Endothelial cell of umbilical vein (primary cell): ENCODE measurements around the gene PIKFYVE. TPM values are rescaled to one million over a fixed set of nuclear protein-coding genes. Genes with fewer than 3 reads are reported as not detected.

Experiments
- BruUV-seq: library from RNA; stranded (reverse); fragments of 400-500 nt; replicated peaks from 2 replicates; lab custom pipeline; 2021; lab: Mats Ljungman, UMichigan
- CTCF ChIA-PET: fragments of 300-600, 350-600 bp; sonication (Branson Sonifier 250); formaldehyde crosslinking; loops from one replicate; lab custom pipeline; 2021; ENCODE audit warnings: antibody characterized with exemption, inconsistent platforms; lab: Charles Lee
- POLR2A ChIA-PET: fragments of 300-600, 350-600 bp; sonication (Branson Sonifier 250); formaldehyde crosslinking; loops from one replicate; lab custom pipeline; 2021; ENCODE audit warnings: antibody characterized with exemption, inconsistent platforms; lab: Charles Lee
- DNase-seq: peaks from one replicate; pipeline ENCODE4 v3.0.0-alpha.2; 2011; ENCODE audit warnings: low read depth, low spot score
- FAIRE-seq: peaks from 2 replicates; lab custom pipeline; 2011; peaks lifted over from hg19 to GRCh38; lab: Jason Lieb, UNC
- H2AFZ ChIP-seq: 2 replicates; pipeline ENCODE4 v1.6.0; 2012; ENCODE audit warnings: low read depth, low read length, control low read depth, inconsistent platforms
- H3K27ac ChIP-seq: 2 replicates; pipeline ENCODE4 v1.5.1; 2011; ENCODE audit warnings: low read depth, mild to moderate bottlenecking, control low read depth, low read length, moderate library complexity; ENCODE audit not compliant: insufficient read depth
- H3K27me3 ChIP-seq, 2 experiments: 2 replicates each; pipeline versions ENCODE4 v1.6.0 to v1.6.1; 2011; ENCODE audit warnings: low read length in 2 of 2, mixed read lengths in 1 of 2; ENCODE audit not compliant: control insufficient read depth in 2 of 2, insufficient read depth in 2 of 2
- H3K36me3 ChIP-seq, 2 experiments: 2 replicates in 1 of 2; 3 replicates in 1 of 2; pipeline ENCODE4 v1.5.1; 2011; ENCODE audit warnings: low read length in 2 of 2, mild to moderate bottlenecking in 1 of 2, moderate library complexity in 1 of 2; ENCODE audit not compliant: control insufficient read depth in 2 of 2, insufficient read depth in 2 of 2; ENCODE audit errors: extremely low read depth in 1 of 2
- H3K4me1 ChIP-seq: 3 replicates; pipeline ENCODE4 v1.5.1; 2011; ENCODE audit warnings: mild to moderate bottlenecking, low read length; ENCODE audit not compliant: control insufficient read depth, insufficient read depth; ENCODE audit errors: extremely low read depth
- H3K4me2 ChIP-seq: 2 replicates; pipeline ENCODE4 v1.6.1; 2011; ENCODE audit warnings: low read length, control low read depth, mixed read lengths; ENCODE audit not compliant: insufficient read depth
- H3K4me3 ChIP-seq, 3 experiments: fragments of 200-600 bp in 1 of 3; sonication (generic), shearing (Covaris generic) in 1 of 3; replicated peaks in 1 of 3; 2 replicates each; pipeline ENCODE4 v1.5.1; 2011 to 2016; ENCODE audit warnings: control low read depth in 3 of 3, low read length in 3 of 3, mild to moderate bottlenecking in 2 of 3, inconsistent platforms in 1 of 3, low read depth in 1 of 3, moderate library complexity in 1 of 3; ENCODE audit not compliant: insufficient read depth in 1 of 3
- H3K79me2 ChIP-seq: 2 replicates; pipeline ENCODE4 v1.6.0; 2012; ENCODE audit warnings: low read length, inconsistent platforms; ENCODE audit not compliant: control insufficient read depth, insufficient read depth
- H3K9ac ChIP-seq: replicated peaks from 2 replicates; pipeline ENCODE3; 2011; ENCODE audit warnings: low read length, control low read depth; ENCODE audit not compliant: insufficient read depth; ENCODE audit errors: extremely low read depth
- H3K9me1 ChIP-seq: replicated peaks from 3 replicates; pipeline ENCODE4 v1.6.0; 2011; ENCODE audit warnings: mild to moderate bottlenecking, low read length; ENCODE audit not compliant: control insufficient read depth, insufficient read depth; ENCODE audit errors: extremely low read depth
- H3K9me3 ChIP-seq: replicated peaks from 2 replicates; pipeline ENCODE4 v1.5.1; 2012; ENCODE audit warnings: low read length, inconsistent platforms; ENCODE audit not compliant: control insufficient read depth, insufficient read depth
- H4K20me1 ChIP-seq: replicated peaks from 2 replicates; pipeline ENCODE3; 2011; ENCODE audit warnings: mild to moderate bottlenecking, low read length; ENCODE audit not compliant: control insufficient read depth, insufficient read depth; ENCODE audit errors: extremely low read depth
- CTCF ChIP-seq, 2 donors: IDR thresholded peaks; 1 replicate in 1 of 2; 2 replicates in 1 of 2; pipeline ENCODE4 v1.5.1; 2011; ENCODE audit warnings: low read length in 2 of 2, mild to moderate bottlenecking in 2 of 2, moderate library complexity in 2 of 2, control low read depth in 1 of 2, inconsistent platforms in 1 of 2, low read depth in 1 of 2; ENCODE audit not compliant: insufficient read depth in 1 of 2; ENCODE audit errors: extremely low read depth in 1 of 2
- JUN ChIP-seq: IDR thresholded peaks from 2 replicates; pipeline ENCODE4 v1.6.1; 2011; ENCODE audit warnings: borderline replicate concordance, low read depth; ENCODE audit not compliant: insufficient read length, insufficient read depth
- dilution Hi-C: fragments of 300-500 bp; cut with MboI; formaldehyde crosslinking; loops from one replicate; pipeline ENCODE4 v1.15.0; 2019; ENCODE audit warnings: low sequenced_read_pairs; ENCODE audit not compliant: extremely low pct_ligation_motif_present
- intact Hi-C: fragments of 100-400 bp; cut with micrococcal nuclease; formaldehyde crosslinking; loops from one replicate; pipeline ENCODE4 v1.10.0; 2022
- polyA plus RNA-seq, 4 experiments: library from polyadenylated mRNA; depleted of rRNA in 3 of 4; stranded (reverse) in 3 of 4; unstranded in 1 of 4; fragments of >200 nt; gene quantifications; 2 replicates each; pipeline versions ENCODE4 v1.2.1 to v1.2.3, GENCODE V29; 2011 to 2012; ENCODE audit warnings: missing spikeins in 1 of 4
- total RNA-seq: library from RNA; stranded (reverse); gene quantifications from 2 replicates; pipeline ENCODE4 v1.2.3, GENCODE V29; 2021

PIKFYVE gene
- total and polyA plus RNA-seq, 2 donors (not counting 3 experiments of a cell fraction or from before 2014, with no cell fraction given), result 9.0 to 28.2 TPM

DNA sequence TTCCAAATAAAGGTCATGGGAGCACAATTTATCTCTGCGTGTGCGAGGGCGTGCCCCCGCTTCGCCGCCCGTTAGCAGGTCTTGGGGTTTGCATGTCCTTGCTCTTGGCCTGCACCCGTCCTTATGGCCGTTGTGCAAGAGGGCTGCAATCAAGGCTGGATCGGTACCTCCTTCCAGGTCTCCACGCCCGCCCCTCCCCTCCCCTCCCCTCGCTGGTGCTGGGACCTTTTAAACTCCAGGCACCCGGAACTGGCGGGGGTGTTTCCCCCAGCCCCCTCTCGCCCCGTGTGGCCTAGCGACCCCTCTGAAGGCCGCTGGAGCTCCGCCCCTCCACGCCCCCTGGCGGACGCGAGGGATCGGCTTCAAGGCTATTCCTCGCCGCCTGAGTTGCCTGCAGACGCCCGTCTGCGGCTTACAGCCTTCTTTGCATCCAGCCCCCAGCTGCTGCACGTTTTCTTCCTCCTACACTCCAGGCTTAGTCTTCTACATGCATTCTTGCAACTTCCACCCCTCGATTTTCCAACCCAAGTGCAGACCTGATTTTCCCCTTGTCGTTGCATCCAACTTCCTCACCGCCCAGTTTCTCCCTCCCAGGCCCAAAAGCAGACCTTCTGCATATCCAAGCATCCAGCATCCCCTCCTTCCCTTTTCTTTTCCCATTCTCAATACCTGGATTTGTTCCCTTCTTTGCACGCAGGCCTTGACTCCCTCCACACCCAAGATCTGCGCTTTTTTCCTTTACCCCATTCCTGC lies 11.8 kb upstream of the PIKFYVE start:
- H3K9ac ChIP-seq, result peak overlapping the region; percentile 66
- BruUV-seq, result no TSS peak
- peak overlapping the region; percentile 74 to 99 (median 99) for H3K4me3 ChIP-seq
- no peaks in the 10 kb centered on the region for H3K27me3 ChIP-seq
- TF ChIP-seq CTCF (IDR thresholded peaks at IDR 0.05; ENCODE audit: extremely low read depth in 1 of 2, insufficient read depth in 1 of 2, low read depth in 1 of 2, low read length in 2 of 2) (peak; percentile 78 to 94), JUN (no peak)
- peaks cover 2 to 16% of the 10 kb centered on the region in 2 experiments for H3K36me3 ChIP-seq
- H3K9me1 ChIP-seq, result no peaks in the 10 kb centered on the region
- peaks cover 28% of the 10 kb centered on the region for H3K4me1 ChIP-seq
- H2AFZ ChIP-seq, result peak overlapping the region; percentile 98
- intact Hi-C loops (loop anchor here (1.0 to 10.0 kb wide), 3 partner anchors 79 to 1917 kb away; partner anchors contain the start of genes FZD5 and KANSL1L), dilution Hi-C loops (no loop called here)
- peak; percentile 69 for FAIRE-seq
- CTCF ChIA-PET, result interaction anchor here (0.7 to 6.6 kb wide), 20 partner anchors 12 to 696 kb away, joined by 3 to 90 read pairs (median 5); partner anchors contain the start of gene PIKFYVE
- H3K4me2 ChIP-seq, result peak overlapping the region; percentile 91
- peaks cover 6% of the 10 kb centered on the region for H3K79me2 ChIP-seq
- peak; percentile 85 for DNase-seq
- no peaks in the 10 kb centered on the region for H4K20me1 ChIP-seq
- no peaks in the 10 kb centered on the region for H3K9me3 ChIP-seq
- peak overlapping the region; percentile 19 for H3K27ac ChIP-seq
- POLR2A ChIA-PET, result interaction anchor here (0.5 to 1.8 kb wide), 3 partner anchors 12 to 95 kb away, joined by 3 to 8 read pairs (median 4); partner anchors contain the start of gene PIKFYVE
